Uterus (tissue), 4 donors: Measurements from ENCODE around the gene TJAP1. TPM values are rescaled to one million over a fixed set of nuclear protein-coding genes. Genes with fewer than 3 reads are reported as not detected.
A peak's percentile ranks its signal among the peaks of the same experiment; 100 is the strongest.

Experiments
- DNase-seq, 2 donors: peaks; one replicate each; pipeline ENCODE4 v3.0.0-alpha.2; 2019 to 2020
- H3K27ac ChIP-seq, 2 donors: fragments of 200-600 bp; sonication (generic); 1 replicate in 1 of 2; 2 replicates in 1 of 2; pipeline ENCODE4 v1.5.1; 2016 to 2018
- H3K27me3 ChIP-seq, 2 donors: fragments of 200-600 bp; sonication (generic); one replicate each; pipeline ENCODE4 v1.5.1; 2018 to 2019; ENCODE audit warnings: control low read depth in 1 of 2
- H3K36me3 ChIP-seq, 2 donors: fragments of 200-600 bp; sonication (generic); one replicate each; pipeline ENCODE4 v1.5.1; 2019; ENCODE audit warnings: control low read depth in 1 of 2
- H3K4me1 ChIP-seq, 2 donors: fragments of 200-600 bp; sonication (generic); one replicate each; pipeline ENCODE4 v1.5.1; 2018 to 2019; ENCODE audit warnings: control low read depth in 1 of 2
- H3K4me3 ChIP-seq, 2 donors: fragments of 200-600 bp; sonication (generic); 1 replicate in 1 of 2; 2 replicates in 1 of 2; pipeline ENCODE4 v1.5.1; 2018 to 2019; ENCODE audit warnings: mild to moderate bottlenecking in 1 of 2
- H3K9me3 ChIP-seq, 2 donors: fragments of 200-600 bp; sonication (generic); one replicate each; pipeline ENCODE4 v1.5.1; 2019; ENCODE audit warnings: control low read depth in 1 of 2
- POLR2A ChIP-seq, 2 donors: fragments of 450-650 bp; IDR thresholded peaks; one replicate each; pipeline ENCODE4 v1.6.1; 2016; ENCODE audit warnings: antibody characterized with exemption in 2 of 2, mild to moderate bottlenecking in 1 of 2, moderate library complexity in 1 of 2
- intact Hi-C: fragments of 100-400 bp; cut with DNase I; formaldehyde crosslinking; loops from one replicate; pipeline ENCODE4 v1.15.1; 2023; ENCODE audit warnings: low total_unique reads
- total RNA-seq, 4 donors: library from RNA; depleted of rRNA in 3 of 4; stranded (reverse); fragments of >200 nt in 3 of 4; gene quantifications; one replicate each; pipeline versions ENCODE4 v1.1.0 to v1.2.4, GENCODE V29; 2014 to 2023
- TF ChIP-seq, protein P1 (sequence below), 4 experiments: fragments of 200-600 bp in 2 of 4; fragments of 450-650 bp in 2 of 4; sonication (generic) in 2 of 4; IDR thresholded peaks; one replicate each; pipeline ENCODE4 v1.5.1; 2016 to 2019; ENCODE audit warnings: antibody characterized with exemption in 4 of 4, mild to moderate bottlenecking in 2 of 4, moderate library complexity in 1 of 4
- donor health status: DM: yes; HTN: yes; CAD: no.

The TJAP1 gene
- total RNA-seq, 4 donors from 2014 or later, result 12.8 to 40.8 (median 21.9) TPM

DNA sequence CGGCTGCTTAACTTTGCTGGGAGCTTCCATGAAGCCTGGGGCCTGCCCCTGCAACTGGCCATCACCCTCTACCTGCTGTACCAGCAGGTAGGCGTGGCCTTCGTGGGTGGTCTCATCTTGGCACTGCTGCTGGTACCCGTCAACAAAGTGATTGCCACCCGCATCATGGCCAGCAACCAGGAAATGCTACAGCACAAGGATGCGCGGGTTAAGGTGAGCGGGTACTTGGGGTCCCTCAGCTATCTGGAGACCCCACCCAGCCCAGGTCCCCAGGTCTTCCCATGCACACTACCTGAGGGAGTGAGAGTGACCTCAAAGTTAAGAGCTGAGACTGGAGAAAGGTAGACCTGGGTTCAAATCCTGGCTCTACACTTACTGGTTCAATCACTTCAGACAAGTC is 44.2 kb upstream of the TJAP1 start:
- H3K4me1 ChIP-seq, result peaks cover 4 to 5% of the 10 kb centered on the region in 2 donors
- intact Hi-C loops, result no loop called here
- DNase-seq, result no peak
- H3K36me3 ChIP-seq, result no peaks in the 10 kb centered on the region
- H3K27ac ChIP-seq, result no peak overlapping the region
- no peak for TF ChIP-seq POLR2A (IDR thresholded peaks at IDR 0.05)
- TF ChIP-seq, protein P1, sequence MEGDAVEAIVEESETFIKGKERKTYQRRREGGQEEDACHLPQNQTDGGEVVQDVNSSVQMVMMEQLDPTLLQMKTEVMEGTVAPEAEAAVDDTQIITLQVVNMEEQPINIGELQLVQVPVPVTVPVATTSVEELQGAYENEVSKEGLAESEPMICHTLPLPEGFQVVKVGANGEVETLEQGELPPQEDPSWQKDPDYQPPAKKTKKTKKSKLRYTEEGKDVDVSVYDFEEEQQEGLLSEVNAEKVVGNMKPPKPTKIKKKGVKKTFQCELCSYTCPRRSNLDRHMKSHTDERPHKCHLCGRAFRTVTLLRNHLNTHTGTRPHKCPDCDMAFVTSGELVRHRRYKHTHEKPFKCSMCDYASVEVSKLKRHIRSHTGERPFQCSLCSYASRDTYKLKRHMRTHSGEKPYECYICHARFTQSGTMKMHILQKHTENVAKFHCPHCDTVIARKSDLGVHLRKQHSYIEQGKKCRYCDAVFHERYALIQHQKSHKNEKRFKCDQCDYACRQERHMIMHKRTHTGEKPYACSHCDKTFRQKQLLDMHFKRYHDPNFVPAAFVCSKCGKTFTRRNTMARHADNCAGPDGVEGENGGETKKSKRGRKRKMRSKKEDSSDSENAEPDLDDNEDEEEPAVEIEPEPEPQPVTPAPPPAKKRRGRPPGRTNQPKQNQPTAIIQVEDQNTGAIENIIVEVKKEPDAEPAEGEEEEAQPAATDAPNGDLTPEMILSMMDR (IDR thresholded peaks at IDR 0.05), result no peak
- no peaks in the 10 kb centered on the region for H3K9me3 ChIP-seq
- no peaks in the 10 kb centered on the region for H3K27me3 ChIP-seq
- no peak overlapping the region for H3K4me3 ChIP-seq

DNA sequence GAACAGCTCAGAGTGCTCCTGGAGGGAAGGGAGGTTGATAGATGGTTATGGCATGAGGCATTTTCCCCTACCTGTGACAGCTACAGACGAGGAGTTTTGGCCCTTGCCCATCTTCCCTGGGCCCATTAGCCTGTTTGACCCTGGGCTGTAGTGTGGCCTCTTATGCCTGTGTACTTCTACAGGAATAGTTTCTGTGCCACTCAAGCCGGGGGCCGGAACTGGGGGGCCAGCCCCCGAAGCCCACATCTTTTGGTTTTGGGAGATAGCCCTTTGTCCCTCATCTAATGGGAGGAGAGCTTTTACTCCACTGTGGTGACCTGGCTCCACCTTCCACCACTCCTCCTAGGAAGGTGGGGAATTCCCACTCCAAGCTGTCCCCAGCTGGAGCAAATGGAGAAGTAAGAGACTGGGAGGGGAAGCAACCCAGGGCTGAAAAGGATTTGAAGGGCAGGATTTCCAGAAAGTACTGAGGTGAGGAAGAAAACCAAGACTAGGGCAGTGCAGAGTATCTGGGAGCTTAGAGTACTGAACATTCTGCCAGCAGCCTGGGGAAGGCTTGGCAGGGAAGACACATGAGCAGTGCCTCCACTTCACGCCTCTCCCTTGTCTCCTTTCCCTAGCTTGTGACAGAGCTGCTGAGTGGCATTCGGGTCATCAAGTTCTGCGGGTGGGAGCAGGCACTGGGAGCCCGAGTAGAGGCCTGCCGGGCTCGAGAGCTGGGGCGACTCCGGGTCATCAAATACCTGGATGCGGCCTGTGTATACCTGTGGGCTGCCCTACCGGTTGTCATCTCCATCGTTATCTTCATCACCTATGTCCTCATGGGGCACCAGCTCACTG is 43.1 kb upstream of the TJAP1 start:
- Histone ChIP-seq H3K9me3 (no peaks in the 10 kb centered on the region), H3K36me3 (no peaks in the 10 kb centered on the region), H3K4me3 (no peak overlapping the region), H3K4me1 (no peaks in the 10 kb centered on the region), H3K27ac (no peak overlapping the region), H3K27me3 (no peaks in the 10 kb centered on the region)
- TF ChIP-seq, protein P1 (IDR thresholded peaks at IDR 0.05), result no peak
- no peak for TF ChIP-seq POLR2A (IDR thresholded peaks at IDR 0.05)
- no peak for DNase-seq
- intact Hi-C loops, result no loop called here

DNA sequence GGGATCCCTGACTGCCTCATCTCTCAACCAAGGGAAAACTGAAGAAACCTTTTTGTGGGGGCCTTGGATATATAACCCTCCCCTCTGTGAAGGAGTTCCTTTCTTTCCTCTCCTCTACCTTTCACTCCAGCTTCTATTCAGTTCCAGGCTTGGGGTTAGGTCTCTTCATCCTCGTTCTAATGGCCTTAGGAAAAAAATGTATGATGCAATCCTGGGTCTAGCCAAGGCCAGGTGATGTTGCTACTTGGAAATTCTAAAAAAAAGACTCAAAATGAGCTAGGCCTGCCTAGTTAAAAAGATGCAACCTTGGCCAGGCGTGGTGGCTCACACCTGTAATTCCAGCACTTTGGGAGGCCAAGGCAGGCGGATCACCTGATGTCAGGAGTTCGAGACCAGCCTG is 42.4 kb upstream of the TJAP1 start:
- Histone ChIP-seq H3K4me3 (no peak overlapping the region), H3K36me3 (no peaks in the 10 kb centered on the region), H3K27ac (no peak overlapping the region), H3K27me3 (no peaks in the 10 kb centered on the region), H3K9me3 (no peaks in the 10 kb centered on the region), H3K4me1 (no peaks in the 10 kb centered on the region)
- DNase-seq, result no peak
- intact Hi-C loops, result no loop called here
- TF ChIP-seq POLR2A (IDR thresholded peaks at IDR 0.05), result no peak
- TF ChIP-seq, protein P1 (IDR thresholded peaks at IDR 0.05), result no peak

DNA sequence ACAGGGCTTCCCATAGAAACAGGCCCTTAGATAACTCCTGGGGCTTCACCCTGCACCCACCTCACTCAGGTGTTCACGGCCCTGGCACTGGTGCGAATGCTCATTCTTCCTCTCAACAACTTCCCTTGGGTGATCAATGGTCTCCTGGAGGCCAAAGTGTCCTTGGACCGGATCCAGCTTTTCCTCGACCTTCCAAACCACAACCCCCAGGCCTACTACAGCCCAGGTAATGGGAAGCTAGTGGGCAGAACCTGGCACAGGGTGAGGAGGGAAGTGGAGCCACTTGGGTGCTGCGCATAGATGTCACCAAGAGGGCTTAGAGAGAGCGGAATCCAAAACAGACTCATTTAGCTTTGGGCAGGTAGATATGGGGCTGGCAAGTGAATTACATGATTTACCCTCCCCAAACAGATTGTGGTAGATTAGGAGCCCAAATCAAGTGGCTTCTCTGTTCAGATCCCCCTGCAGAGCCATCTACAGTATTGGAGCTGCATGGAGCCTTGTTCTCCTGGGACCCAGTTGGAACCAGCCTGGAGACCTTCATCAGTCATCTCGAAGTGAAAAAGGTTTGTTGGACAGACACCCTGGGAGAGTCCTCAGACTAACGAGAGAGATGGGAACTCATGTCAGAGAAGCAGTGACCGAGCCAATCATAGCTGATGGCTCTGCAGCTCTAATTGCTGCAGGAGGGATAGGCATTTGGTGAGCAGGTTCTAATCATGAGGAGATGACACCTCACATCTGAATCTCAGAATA is 41.5 kb upstream of the TJAP1 start:
- intact Hi-C loops, result no loop called here
- Histone ChIP-seq H3K36me3 (no peaks in the 10 kb centered on the region), H3K4me3 (no peak overlapping the region), H3K27me3 (no peaks in the 10 kb centered on the region), H3K4me1 (no peaks in the 10 kb centered on the region), H3K27ac (peak overlapping the region; percentile 57 to 61), H3K9me3 (no peaks in the 10 kb centered on the region)
- DNase-seq, result no peak
- TF ChIP-seq POLR2A (IDR thresholded peaks at IDR 0.05), result no peak
- TF ChIP-seq, protein P1 (IDR thresholded peaks at IDR 0.05), result no peak
